ENCODE data around the gene CFAP97D1. TPM values are rescaled to one million over a fixed set of nuclear protein-coding genes. Genes with fewer than 3 reads are reported as not detected.

Gene CFAP97D1
- total RNA-seq, 1 experiment from 2014 or later, result 0.18 TPM

- Mint-ChIP-seq H3K9me3 (ENCODE audit: unreplicated experiment) (no peaks in the 10 kb centered on the region), H3K36me3 (ENCODE audit: insufficient read depth, unreplicated experiment) (no peaks in the 10 kb centered on the region), H3K4me1 (ENCODE audit: low read depth, unreplicated experiment) (peaks cover 7% of the 10 kb centered on the region), H3K27ac (ENCODE audit: unreplicated experiment) (no peak overlapping the region), H3K4me3 (ENCODE audit: unreplicated experiment) (no peak overlapping the region), H3K27me3 (ENCODE audit: insufficient read depth, unreplicated experiment) (peaks cover 7% of the 10 kb centered on the region)
- TF ChIP-seq, protein P1, sequence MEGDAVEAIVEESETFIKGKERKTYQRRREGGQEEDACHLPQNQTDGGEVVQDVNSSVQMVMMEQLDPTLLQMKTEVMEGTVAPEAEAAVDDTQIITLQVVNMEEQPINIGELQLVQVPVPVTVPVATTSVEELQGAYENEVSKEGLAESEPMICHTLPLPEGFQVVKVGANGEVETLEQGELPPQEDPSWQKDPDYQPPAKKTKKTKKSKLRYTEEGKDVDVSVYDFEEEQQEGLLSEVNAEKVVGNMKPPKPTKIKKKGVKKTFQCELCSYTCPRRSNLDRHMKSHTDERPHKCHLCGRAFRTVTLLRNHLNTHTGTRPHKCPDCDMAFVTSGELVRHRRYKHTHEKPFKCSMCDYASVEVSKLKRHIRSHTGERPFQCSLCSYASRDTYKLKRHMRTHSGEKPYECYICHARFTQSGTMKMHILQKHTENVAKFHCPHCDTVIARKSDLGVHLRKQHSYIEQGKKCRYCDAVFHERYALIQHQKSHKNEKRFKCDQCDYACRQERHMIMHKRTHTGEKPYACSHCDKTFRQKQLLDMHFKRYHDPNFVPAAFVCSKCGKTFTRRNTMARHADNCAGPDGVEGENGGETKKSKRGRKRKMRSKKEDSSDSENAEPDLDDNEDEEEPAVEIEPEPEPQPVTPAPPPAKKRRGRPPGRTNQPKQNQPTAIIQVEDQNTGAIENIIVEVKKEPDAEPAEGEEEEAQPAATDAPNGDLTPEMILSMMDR (IDR thresholded peaks at IDR 0.05; ENCODE audit: insufficient read depth in 1 of 2, low read depth in 1 of 2, low read length in 1 of 2, severe bottlenecking in 1 of 2, unreplicated experiment in 1 of 2), result no peak
- DNase-seq, result no peak
- no TSS peak for BruUV-seq (replicated peaks)
- intact Hi-C loops (cut with micrococcal nuclease; ENCODE audit: unreplicated experiment), result no loop called here
- Histone ChIP-seq H3K4me3 (ENCODE audit: low read depth, low read length) (no peak overlapping the region), H3K9me3 (no peaks in the 10 kb centered on the region), H3K27me3 (replicated peaks; ENCODE audit: control insufficient read depth, insufficient read depth, low read length) (no peaks in the 10 kb centered on the region), H3K36me3 (ENCODE audit: control insufficient read depth, insufficient read depth, low read length) (no peaks in the 10 kb centered on the region), H3K4me1 (no peaks in the 10 kb centered on the region)
- POLR2A ChIA-PET, result no interaction called here
- CTCF ChIA-PET, result no interaction called here
Measured at GRCh38 chr17:43740541-43740940, 39.7 kb upstream of the CFAP97D1 start.

GRCh38 chr17:43741636-43742035 is 38.6 kb upstream of the CFAP97D1 start:
- ChIA-PET POLR2A (no interaction called here), CTCF (interaction anchor here (0.6 to 0.7 kb wide), 2 partner anchors 35 to 257 kb away, joined by 3 read pairs; no protein-coding TSS in a partner anchor)
- intact Hi-C loops (cut with micrococcal nuclease; ENCODE audit: unreplicated experiment), result no loop called here
- H3K4me3 ChIP-seq (ENCODE audit: low read depth, low read length), result no peak overlapping the region
- H3K36me3 Mint-ChIP-seq (ENCODE audit: insufficient read depth, unreplicated experiment), result no peaks in the 10 kb centered on the region
- H3K36me3 ChIP-seq (ENCODE audit: control insufficient read depth, insufficient read depth, low read length), result no peaks in the 10 kb centered on the region
- peaks cover 7% of the 10 kb centered on the region for H3K27me3 Mint-ChIP-seq (ENCODE audit: insufficient read depth, unreplicated experiment)
- H3K9me3 ChIP-seq, result no peaks in the 10 kb centered on the region
- no TSS peak for BruUV-seq (replicated peaks)
- H3K27ac Mint-ChIP-seq (ENCODE audit: unreplicated experiment), result no peak overlapping the region
- H3K4me1 ChIP-seq, result no peaks in the 10 kb centered on the region
- TF ChIP-seq, protein P1 (IDR thresholded peaks at IDR 0.05; ENCODE audit: insufficient read depth in 1 of 2, low read depth in 1 of 2, low read length in 1 of 2, severe bottlenecking in 1 of 2, unreplicated experiment in 1 of 2), result no peak
- H3K4me1 Mint-ChIP-seq (ENCODE audit: low read depth, unreplicated experiment), result peaks cover 7% of the 10 kb centered on the region
- H3K9me3 Mint-ChIP-seq (ENCODE audit: unreplicated experiment), result no peaks in the 10 kb centered on the region
- H3K4me3 Mint-ChIP-seq (ENCODE audit: unreplicated experiment), result no peak overlapping the region
- no peaks in the 10 kb centered on the region for H3K27me3 ChIP-seq (replicated peaks; ENCODE audit: control insufficient read depth, insufficient read depth, low read length)
- DNase-seq, result no peak

- no TSS peak for BruUV-seq (replicated peaks)
- Histone ChIP-seq H3K36me3 (ENCODE audit: control insufficient read depth, insufficient read depth, low read length) (no peaks in the 10 kb centered on the region), H3K4me3 (ENCODE audit: low read depth, low read length) (no peak overlapping the region), H3K9me3 (no peaks in the 10 kb centered on the region), H3K4me1 (no peaks in the 10 kb centered on the region), H3K27me3 (replicated peaks; ENCODE audit: control insufficient read depth, insufficient read depth, low read length) (no peaks in the 10 kb centered on the region)
- intact Hi-C loops (cut with micrococcal nuclease; ENCODE audit: unreplicated experiment), result no loop called here
- DNase-seq, result no peak
- Mint-ChIP-seq H3K27ac (ENCODE audit: unreplicated experiment) (no peak overlapping the region), H3K4me1 (ENCODE audit: low read depth, unreplicated experiment) (no peaks in the 10 kb centered on the region), H3K9me3 (ENCODE audit: unreplicated experiment) (no peaks in the 10 kb centered on the region), H3K4me3 (ENCODE audit: unreplicated experiment) (no peak overlapping the region), H3K36me3 (ENCODE audit: insufficient read depth, unreplicated experiment) (no peaks in the 10 kb centered on the region), H3K27me3 (ENCODE audit: insufficient read depth, unreplicated experiment) (peaks cover 15% of the 10 kb centered on the region)
- CTCF ChIA-PET, result interaction anchor here (0.6 kb wide), 1 partner anchor 18 kb away, joined by 3 read pairs; no protein-coding TSS in a partner anchor
- POLR2A ChIA-PET, result no interaction called here
- TF ChIP-seq, protein P1 (IDR thresholded peaks at IDR 0.05; ENCODE audit: insufficient read depth in 1 of 2, low read depth in 1 of 2, low read length in 1 of 2, severe bottlenecking in 1 of 2, unreplicated experiment in 1 of 2), result no peak
Measured at GRCh38 chr17:43745541-43745940, 34.7 kb upstream of the CFAP97D1 start.

All from Caco-2 (cell line).